Peyer's patch (tissue), 4 donors: Measurements from ENCODE around the gene NFIB.

ENCODE experiments used
- POLR2A ChIP-seq, 2 donors: fragments of 450-650 bp; IDR thresholded peaks; one replicate each; pipeline ENCODE4 v1.5.1; 2017; ENCODE audit warnings: antibody characterized with exemption in 2 of 2, mild to moderate bottlenecking in 2 of 2, moderate library complexity in 2 of 2
- TF ChIP-seq, protein P1 (sequence below), 6 experiments: fragments of 450-650 bp in 4 of 6; fragments of 200-600 bp in 2 of 6; sonication (generic) in 1 of 6; IDR thresholded peaks; one replicate each; pipeline ENCODE4 v1.5.1; 2017 to 2019; ENCODE audit warnings: antibody characterized with exemption in 6 of 6, mild to moderate bottlenecking in 3 of 6, moderate library complexity in 1 of 6

DNA sequence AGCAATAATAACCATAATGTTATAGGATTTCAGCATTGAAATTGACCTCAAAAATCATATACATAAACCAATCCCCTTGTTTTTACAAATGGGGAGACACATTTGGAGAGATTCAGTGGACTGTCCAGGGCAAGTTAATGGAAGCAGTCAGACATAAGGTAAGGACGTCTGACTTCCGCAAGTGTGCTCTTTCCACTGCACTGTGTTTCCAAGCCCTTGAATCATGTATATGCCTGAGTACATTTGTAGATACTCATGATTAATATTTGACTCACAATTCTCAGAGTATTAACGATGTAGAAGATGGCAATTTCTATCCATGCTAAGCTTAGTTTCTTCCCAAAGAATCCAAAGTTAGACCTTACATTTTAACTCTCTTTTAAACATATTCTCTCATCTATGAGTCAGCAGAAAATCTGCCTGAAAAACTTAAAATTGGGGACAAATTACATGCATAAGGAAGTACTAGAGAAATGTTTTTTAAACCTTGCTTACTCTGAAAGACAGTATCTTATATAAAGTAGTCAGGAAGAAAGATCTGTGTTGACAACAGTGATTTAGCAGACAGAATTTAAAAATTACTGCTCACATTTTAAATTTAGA is 165.3 kb downstream of the NFIB start:
- TF ChIP-seq, protein P1, sequence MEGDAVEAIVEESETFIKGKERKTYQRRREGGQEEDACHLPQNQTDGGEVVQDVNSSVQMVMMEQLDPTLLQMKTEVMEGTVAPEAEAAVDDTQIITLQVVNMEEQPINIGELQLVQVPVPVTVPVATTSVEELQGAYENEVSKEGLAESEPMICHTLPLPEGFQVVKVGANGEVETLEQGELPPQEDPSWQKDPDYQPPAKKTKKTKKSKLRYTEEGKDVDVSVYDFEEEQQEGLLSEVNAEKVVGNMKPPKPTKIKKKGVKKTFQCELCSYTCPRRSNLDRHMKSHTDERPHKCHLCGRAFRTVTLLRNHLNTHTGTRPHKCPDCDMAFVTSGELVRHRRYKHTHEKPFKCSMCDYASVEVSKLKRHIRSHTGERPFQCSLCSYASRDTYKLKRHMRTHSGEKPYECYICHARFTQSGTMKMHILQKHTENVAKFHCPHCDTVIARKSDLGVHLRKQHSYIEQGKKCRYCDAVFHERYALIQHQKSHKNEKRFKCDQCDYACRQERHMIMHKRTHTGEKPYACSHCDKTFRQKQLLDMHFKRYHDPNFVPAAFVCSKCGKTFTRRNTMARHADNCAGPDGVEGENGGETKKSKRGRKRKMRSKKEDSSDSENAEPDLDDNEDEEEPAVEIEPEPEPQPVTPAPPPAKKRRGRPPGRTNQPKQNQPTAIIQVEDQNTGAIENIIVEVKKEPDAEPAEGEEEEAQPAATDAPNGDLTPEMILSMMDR (IDR thresholded peaks at IDR 0.05) = no peak
- no peak for TF ChIP-seq POLR2A (IDR thresholded peaks at IDR 0.05)
